HCT116 (cell line): ENCODE data around the gene ACAN. TPM values are rescaled to one million over a fixed set of nuclear protein-coding genes. Genes with fewer than 3 reads are reported as not detected.

Experiments used
- ATAC-seq: fragments of 200-7000 bp; cut with Tn5 transposase; 2 replicates; pipeline ENCODE4 v1.9.1; 2020; ENCODE audit warnings: mild to moderate bottlenecking, moderate library complexity
- BruUV-seq: library from RNA; stranded (reverse); fragments of 400-500 nt; replicated peaks from 2 replicates; lab custom pipeline; 2021; lab: Mats Ljungman, UMichigan
- CTCF ChIA-PET: fragments of 300-600 bp; sonication (Branson Sonifier 250); formaldehyde crosslinking; loops from one replicate; lab custom pipeline; 2021; ENCODE audit warnings: antibody characterized with exemption; lab: Charles Lee
- POLR2A ChIA-PET: fragments of 300-600, 350-600 bp; sonication (Branson Sonifier 250); formaldehyde crosslinking; loops from one replicate; lab custom pipeline; 2021; ENCODE audit warnings: antibody characterized with exemption; lab: Charles Lee
- RAD21 ChIA-PET, 2 experiments: fragments of 300-600 bp; sonication (Branson Sonifier 250); formaldehyde crosslinking; loops; one replicate each; lab custom pipeline; 2023; ENCODE audit warnings: low total read pairs in 2 of 2; ENCODE audit not compliant: uncharacterized antibody in 2 of 2, unreplicated experiment in 2 of 2, low non-redundant PET in 1 of 2; lab: Charles Lee
- DNase-seq: peaks from one replicate; pipeline ENCODE4 v3.0.0-alpha.2; 2010; ENCODE audit warnings: low read depth, low spot score
- H2AFZ ChIP-seq: fragments of 200-600 bp; shearing (Covaris generic), sonication (generic); 2 replicates; pipeline ENCODE4 v1.6.1; 2017; ENCODE audit warnings: low read depth, mixed run types, mixed read lengths, antibody characterized with exemption, low read length; ENCODE audit not compliant: poor library complexity, severe bottlenecking
- H3K27ac ChIP-seq: 2 replicates; pipeline ENCODE4 v1.5.1; 2012; ENCODE audit warnings: low read depth, low read length
- H3K27me3 ChIP-seq: fragments of 200-600 bp; sonication (generic); 2 replicates; pipeline ENCODE4 v1.6.1; 2016; ENCODE audit warnings: mixed run types, low read length, mixed read lengths; ENCODE audit not compliant: insufficient read depth
- H3K36me3 ChIP-seq, 2 experiments: fragments of 200-500 bp in 1 of 2; fragments of 200-600 bp in 1 of 2; sonication (Bioruptor generic) in 1 of 2; sonication (generic) in 1 of 2; 2 replicates each; pipeline versions ENCODE4 v1.5.1 to v1.6.1; 2014 to 2016; ENCODE audit warnings: low read length in 2 of 2, inconsistent platforms in 1 of 2, mixed read lengths in 1 of 2, mixed run types in 1 of 2; ENCODE audit not compliant: insufficient read depth in 2 of 2, control insufficient read depth in 1 of 2
- H3K4me1 ChIP-seq, 2 experiments: fragments of 200-600 bp in 1 of 2; sonication (generic) in 1 of 2; 2 replicates each; pipeline versions ENCODE4 v1.5.1 to v1.6.1; 2012 to 2017; ENCODE audit warnings: low read length in 2 of 2, inconsistent platforms in 1 of 2, mild to moderate bottlenecking in 1 of 2, mixed read lengths in 1 of 2, mixed run types in 1 of 2, moderate library complexity in 1 of 2; ENCODE audit not compliant: insufficient read depth in 2 of 2, control insufficient read depth in 1 of 2
- H3K4me2 ChIP-seq: fragments of 200-600 bp; sonication (generic); 2 replicates; pipeline ENCODE4 v1.6.1; 2017; ENCODE audit warnings: mixed run types, low read length, mixed read lengths
- H3K4me3 ChIP-seq, 2 experiments: fragments of 200-600 bp in 1 of 2; sonication (generic) in 1 of 2; replicated peaks in 1 of 2; 2 replicates each; pipeline ENCODE4 v1.5.1; 2011 to 2016; ENCODE audit warnings: low read length in 2 of 2, control low read depth in 1 of 2, low read depth in 1 of 2, mild to moderate bottlenecking in 1 of 2, mixed read lengths in 1 of 2, mixed run types in 1 of 2
- H3K79me2 ChIP-seq: fragments of 200-600 bp; sonication (generic); 2 replicates; pipeline ENCODE4 v1.6.1; 2017; ENCODE audit warnings: mild to moderate bottlenecking, mixed run types, low read length, moderate library complexity, mixed read lengths; ENCODE audit not compliant: insufficient read depth
- H3K9ac ChIP-seq: fragments of 200-600 bp; sonication (generic); 2 replicates; pipeline ENCODE4 v1.6.1; 2016; ENCODE audit warnings: low read length, mixed read lengths
- H3K9me2 ChIP-seq: fragments of 200-600 bp; sonication (generic), shearing (Covaris generic); 2 replicates; pipeline ENCODE4 v1.6.1; 2017; ENCODE audit warnings: mixed run types, mild to moderate bottlenecking, moderate library complexity; ENCODE audit not compliant: insufficient read depth
- H3K9me3 ChIP-seq, 2 experiments: fragments of 200-500 bp in 1 of 2; fragments of 200-600 bp in 1 of 2; sonication (Bioruptor generic) in 1 of 2; sonication (generic) in 1 of 2; 2 replicates each; pipeline ENCODE4 v1.6.1; 2014 to 2017; ENCODE audit warnings: low read length in 2 of 2, mixed read lengths in 2 of 2, inconsistent platforms in 1 of 2, low read depth in 1 of 2, mild to moderate bottlenecking in 1 of 2, mixed run types in 1 of 2, moderate library complexity in 1 of 2; ENCODE audit not compliant: control insufficient read depth in 1 of 2, insufficient read depth in 1 of 2
- H4K20me1 ChIP-seq: fragments of 200-600 bp; sonication (generic), shearing (Covaris generic); 2 replicates; pipeline ENCODE4 v1.6.1; 2017; ENCODE audit warnings: mixed run types, mild to moderate bottlenecking, moderate library complexity; ENCODE audit not compliant: insufficient read depth
- ATF3 ChIP-seq: IDR thresholded peaks from 2 replicates; pipeline ENCODE4 v1.6.1; 2012
- CEBPB ChIP-seq: IDR thresholded peaks from 2 replicates; pipeline ENCODE4 v1.6.1; 2012; ENCODE audit warnings: low read depth
- CTCF ChIP-seq, 3 experiments: fragments of 200-600 bp in 1 of 3; sonication (generic) in 1 of 3; IDR thresholded peaks in 2 of 3; conservative IDR thresholded peaks in 1 of 3; 2 replicates each; pipeline ENCODE4 v1.5.1; 2012 to 2017; ENCODE audit warnings: low read depth in 2 of 3, low read length in 2 of 3, antibody characterized with exemption in 1 of 3, borderline replicate concordance in 1 of 3, control low read depth in 1 of 3, mild to moderate bottlenecking in 1 of 3, mixed read lengths in 1 of 3, mixed run types in 1 of 3, moderate library complexity in 1 of 3; ENCODE audit not compliant: insufficient read depth in 1 of 3
- EGR1 ChIP-seq: IDR thresholded peaks from 2 replicates; pipeline ENCODE4 v1.6.1; 2012; ENCODE audit warnings: low read depth
- ELF1 ChIP-seq: IDR thresholded peaks from 2 replicates; pipeline ENCODE4 v1.6.1; 2012; ENCODE audit warnings: low read depth, borderline replicate concordance
- FOSL1 ChIP-seq: IDR thresholded peaks from 2 replicates; pipeline ENCODE4 v1.6.1; 2012; ENCODE audit warnings: low read depth
- POLR2AphosphoS5 ChIP-seq: IDR thresholded peaks from 2 replicates; pipeline ENCODE4 v1.6.1; 2011; ENCODE audit warnings: mild to moderate bottlenecking, low read depth, low read length, moderate library complexity
- RAD21 ChIP-seq: IDR thresholded peaks from 2 replicates; pipeline ENCODE4 v1.6.1; 2012; ENCODE audit warnings: low read depth, mild to moderate bottlenecking
- REST ChIP-seq: IDR thresholded peaks from 2 replicates; pipeline ENCODE4 v1.6.1; 2012; ENCODE audit warnings: low read depth
- SP1 ChIP-seq: IDR thresholded peaks from 2 replicates; pipeline ENCODE4 v1.6.1; 2012; ENCODE audit warnings: low read depth
- YY1 ChIP-seq: IDR thresholded peaks from 2 replicates; pipeline ENCODE4 v1.6.1; 2011; ENCODE audit warnings: low read length, low read depth, moderate library complexity, mild to moderate bottlenecking; ENCODE audit not compliant: insufficient replicate concordance; ENCODE audit errors: extremely low read depth
- ZBTB33 ChIP-seq: IDR thresholded peaks from 2 replicates; pipeline ENCODE4 v1.6.1; 2011; ENCODE audit warnings: mild to moderate bottlenecking, low read length, moderate library complexity; ENCODE audit not compliant: insufficient replicate concordance; ENCODE audit errors: extremely low read depth
- ZNF274 ChIP-seq: fragments of 200-500 bp; sonication (Bioruptor generic); IDR thresholded peaks from 2 replicates; pipeline ENCODE4 v1.6.1; 2014; ENCODE audit warnings: mild to moderate bottlenecking, low read depth, low read length, inconsistent platforms
- intact Hi-C: fragments of 100-400 bp; cut with micrococcal nuclease; formaldehyde crosslinking; loops from 2 replicates; pipeline ENCODE4 v1.10.0; 2022
- total RNA-seq: library from RNA; stranded (reverse); gene quantifications from one replicate; pipeline ENCODE4 v1.2.1, GENCODE V29; 2021; ENCODE audit not compliant: unreplicated experiment

ACAN gene
- total RNA-seq, 1 experiment from 2014 or later = not detected

GRCh38 chr15:88792342-88793282 lies 10.6 kb upstream of the ACAN start:
- TF ChIP-seq EGR1 = no peak
- no peak for TF ChIP-seq ZNF274
- TF ChIP-seq CEBPB = no peak
- no peak for TF ChIP-seq ATF3
- no peak for TF ChIP-seq CTCF (IDR thresholded peaks at IDR 0.05 in 2 of 3, conservative IDR thresholded peaks at IDR 0.05 in 1 of 3; ENCODE audit: borderline replicate concordance in 1 of 3, insufficient read depth in 1 of 3, low read depth in 2 of 3, low read length in 2 of 3)
- TF ChIP-seq POLR2AphosphoS5 = no peak
- TF ChIP-seq ELF1 = no peak
- TF ChIP-seq RAD21 = no peak
- TF ChIP-seq ZBTB33 = no peak
- no peak for TF ChIP-seq SP1
- no peak for TF ChIP-seq FOSL1
- no peak for TF ChIP-seq REST
- no peak for TF ChIP-seq YY1
- Histone ChIP-seq H2AFZ (no peak overlapping the region), H3K27me3 (peaks cover 26% of the 10 kb centered on the region), H4K20me1 (no peaks in the 10 kb centered on the region), H3K4me3 (no peak overlapping the region), H3K4me2 (no peak overlapping the region), H3K9me2 (no peaks in the 10 kb centered on the region), H3K27ac (no peak overlapping the region), H3K79me2 (no peaks in the 10 kb centered on the region), H3K36me3 (no peaks in the 10 kb centered on the region), H3K9me3 (no peaks in the 10 kb centered on the region), H3K4me1 (no peaks in the 10 kb centered on the region), H3K9ac (no peak overlapping the region)
- no peak for DNase-seq
- RAD21 ChIA-PET = no interaction called here
- CTCF ChIA-PET = no interaction called here
- BruUV-seq = no TSS peak
- intact Hi-C loops = no loop called here
- no peak for ATAC-seq
- POLR2A ChIA-PET = no interaction called here
